Chondrocyte (in vitro differentiated cells): ENCODE data around the gene RSRC1. TPM values are rescaled to one million over a fixed set of nuclear protein-coding genes. Genes with fewer than 3 reads are reported as not detected.

Experiments
- DNase-seq: peaks from one replicate; pipeline ENCODE4 v3.0.0; 2021; ENCODE audit warnings: mixed read lengths, low spot score
- H3K27ac Mint-ChIP-seq: one replicate; pipeline ENCODE4 v1.8.0; 2021; ENCODE audit warnings: mild to moderate bottlenecking, moderate library complexity, mixed read lengths; ENCODE audit not compliant: unreplicated experiment
- H3K27me3 Mint-ChIP-seq: 2 replicates; pipeline ENCODE4 v1.8.0; 2021; ENCODE audit warnings: low read depth, mixed read lengths
- H3K36me3 Mint-ChIP-seq: 2 replicates; pipeline ENCODE4 v1.8.0; 2021; ENCODE audit warnings: low read depth, mixed read lengths
- H3K4me1 Mint-ChIP-seq: 2 replicates; pipeline ENCODE4 v1.8.0; 2021; ENCODE audit warnings: low read depth, mild to moderate bottlenecking, mixed read lengths
- H3K4me3 Mint-ChIP-seq: one replicate; pipeline ENCODE4 v1.8.0; 2021; ENCODE audit warnings: mild to moderate bottlenecking, moderate library complexity, mixed read lengths; ENCODE audit not compliant: unreplicated experiment
- H3K9me3 Mint-ChIP-seq: 2 replicates; pipeline ENCODE4 v1.8.0; 2021; ENCODE audit warnings: low read depth, mixed read lengths
- CTCF ChIP-seq: fragments of 200-600 bp; sonication (generic); IDR thresholded peaks from 2 replicates; pipeline ENCODE4 v1.5.0; 2021; ENCODE audit warnings: antibody characterized with exemption, mild to moderate bottlenecking, moderate library complexity
- total RNA-seq: library from RNA; stranded (reverse); gene quantifications from 3 replicates; pipeline ENCODE4 v1.2.1, GENCODE V29; 2021

The RSRC1 gene
- total RNA-seq, 1 donor from 2014 or later = 23.5 TPM

DNA sequence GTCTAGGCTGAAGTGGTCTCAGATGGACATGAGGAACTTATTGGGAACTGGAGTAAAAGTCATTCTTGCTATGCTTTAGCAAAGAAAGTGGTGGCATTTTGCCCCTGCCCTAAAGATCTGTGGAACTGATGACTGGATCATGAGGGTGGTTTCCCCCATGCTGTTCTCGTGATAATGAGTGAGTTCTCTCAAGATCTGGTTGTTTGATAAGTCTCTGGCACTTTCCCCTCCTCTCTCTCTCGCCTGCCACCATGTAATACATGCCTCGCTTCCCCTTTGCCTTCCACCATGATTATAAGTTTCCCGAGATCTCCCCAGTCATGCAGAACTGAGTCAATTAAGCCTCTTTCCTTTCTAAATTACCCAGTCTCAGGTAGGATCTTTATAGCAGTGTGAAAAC lies 449.6 kb downstream of the RSRC1 start:
- no peak overlapping the region for H3K27ac Mint-ChIP-seq
- H3K36me3 Mint-ChIP-seq = no peaks in the 10 kb centered on the region
- H3K27me3 Mint-ChIP-seq = peaks cover 2% of the 10 kb centered on the region
- no peaks in the 10 kb centered on the region for H3K4me1 Mint-ChIP-seq
- DNase-seq = no peak
- H3K9me3 Mint-ChIP-seq = no peaks in the 10 kb centered on the region
- H3K4me3 Mint-ChIP-seq = no peak overlapping the region
- TF ChIP-seq CTCF = no peak

GRCh38 chr3:158560979-158561378 lies 451.1 kb downstream of the RSRC1 start:
- H3K9me3 Mint-ChIP-seq = peaks cover 4% of the 10 kb centered on the region
- H3K36me3 Mint-ChIP-seq = no peaks in the 10 kb centered on the region
- no peak overlapping the region for H3K27ac Mint-ChIP-seq
- H3K4me3 Mint-ChIP-seq = no peak overlapping the region
- DNase-seq = no peak
- no peaks in the 10 kb centered on the region for H3K4me1 Mint-ChIP-seq
- no peak for TF ChIP-seq CTCF
- H3K27me3 Mint-ChIP-seq = peaks cover 2% of the 10 kb centered on the region

GRCh38 chr3:158562674-158563073 lies 452.8 kb downstream of the RSRC1 start:
- TF ChIP-seq CTCF = no peak
- peaks cover 4% of the 10 kb centered on the region for H3K9me3 Mint-ChIP-seq
- no peak overlapping the region for H3K4me3 Mint-ChIP-seq
- H3K27ac Mint-ChIP-seq = no peak overlapping the region
- no peak for DNase-seq
- no peaks in the 10 kb centered on the region for H3K36me3 Mint-ChIP-seq
- peaks cover 3% of the 10 kb centered on the region for H3K27me3 Mint-ChIP-seq
- H3K4me1 Mint-ChIP-seq = no peaks in the 10 kb centered on the region

- Mint-ChIP-seq H3K27me3 (peaks cover 3% of the 10 kb centered on the region), H3K27ac (no peak overlapping the region), H3K4me1 (no peaks in the 10 kb centered on the region), H3K4me3 (no peak overlapping the region), H3K36me3 (no peaks in the 10 kb centered on the region), H3K9me3 (peaks cover 4% of the 10 kb centered on the region)
- no peak for DNase-seq
- no peak for TF ChIP-seq CTCF
Observed at GRCh38 chr3:158563076-158563475, 453.2 kb downstream of the RSRC1 start.

GRCh38 chr3:158565076-158565475 lies 455.2 kb downstream of the RSRC1 start:
- Mint-ChIP-seq H3K27ac (no peak overlapping the region), H3K36me3 (no peaks in the 10 kb centered on the region), H3K4me3 (no peak overlapping the region), H3K4me1 (no peaks in the 10 kb centered on the region), H3K27me3 (peaks cover 3% of the 10 kb centered on the region), H3K9me3 (peaks cover 4% of the 10 kb centered on the region)
- DNase-seq = no peak
- TF ChIP-seq CTCF = no peak
